ENCODE data around the gene TAS2R50.
"Not testable (repeated sequence)": the region's sequence is repeated elsewhere in the genome, so short reads cannot be mapped to it uniquely, and the experiment has no call there.

Gene TAS2R50, protein sequence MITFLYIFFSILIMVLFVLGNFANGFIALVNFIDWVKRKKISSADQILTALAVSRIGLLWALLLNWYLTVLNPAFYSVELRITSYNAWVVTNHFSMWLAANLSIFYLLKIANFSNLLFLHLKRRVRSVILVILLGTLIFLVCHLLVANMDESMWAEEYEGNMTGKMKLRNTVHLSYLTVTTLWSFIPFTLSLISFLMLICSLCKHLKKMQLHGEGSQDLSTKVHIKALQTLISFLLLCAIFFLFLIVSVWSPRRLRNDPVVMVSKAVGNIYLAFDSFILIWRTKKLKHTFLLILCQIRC

GRCh38 chr12:10986812-10987211 is at the start of gene TAS2R50:
TSS of gene TAS2R50 (minus strand) at chr12:10986912. CDS start at chr12:10986860, 52 bp downstream.
- no peak for DNase-seq (ENCODE audit: low spot score)

DNA sequence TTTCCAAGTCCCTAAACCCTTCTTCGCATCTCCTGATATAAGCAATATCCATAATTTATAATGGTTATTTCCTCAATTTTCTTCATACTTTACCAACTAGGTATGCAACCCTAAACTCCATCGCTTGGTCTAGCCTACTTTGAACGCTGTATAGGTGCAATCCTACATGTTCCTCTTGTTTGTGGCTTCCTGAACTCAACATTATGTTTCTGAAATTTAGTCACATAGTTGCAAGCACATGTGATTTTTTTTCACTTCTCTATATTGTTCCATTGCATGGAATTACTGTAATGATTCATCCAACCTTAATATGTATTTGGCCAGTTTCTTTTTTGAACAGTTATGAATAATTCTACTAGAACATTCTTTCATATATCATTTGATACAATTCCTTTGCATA is 47.2 kb upstream of the TAS2R50 start:
- DNase-seq (ENCODE audit: low spot score): not testable (repeated sequence)

DNA sequence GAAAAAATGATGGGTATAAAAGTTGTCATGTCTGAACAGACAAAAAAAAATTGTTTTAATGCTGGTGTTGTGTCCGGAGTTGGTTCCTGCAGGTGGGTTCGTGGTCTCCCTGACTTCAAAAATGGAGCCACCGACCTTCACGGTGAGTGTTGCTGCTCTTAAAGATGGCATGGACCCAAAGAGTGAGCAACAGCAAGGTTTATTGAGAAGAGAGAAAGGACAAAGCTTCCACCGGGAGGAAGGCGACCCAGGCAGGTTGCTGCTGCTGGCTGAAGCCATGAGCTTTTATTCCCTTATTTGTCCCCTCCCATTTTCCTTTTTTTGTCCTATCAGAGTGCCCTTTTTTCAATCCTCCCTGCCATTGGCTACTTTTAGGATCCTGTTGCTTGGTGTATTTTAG is 44.6 kb upstream of the TAS2R50 start, which contains the start of gene TAS2R31:
TSS of gene TAS2R31 (minus strand) at position 101 of the 400 bp plus-strand sequence. CDS start at position 29, 72 bp downstream.
- DNase-seq (ENCODE audit: low spot score): no peak

DNA sequence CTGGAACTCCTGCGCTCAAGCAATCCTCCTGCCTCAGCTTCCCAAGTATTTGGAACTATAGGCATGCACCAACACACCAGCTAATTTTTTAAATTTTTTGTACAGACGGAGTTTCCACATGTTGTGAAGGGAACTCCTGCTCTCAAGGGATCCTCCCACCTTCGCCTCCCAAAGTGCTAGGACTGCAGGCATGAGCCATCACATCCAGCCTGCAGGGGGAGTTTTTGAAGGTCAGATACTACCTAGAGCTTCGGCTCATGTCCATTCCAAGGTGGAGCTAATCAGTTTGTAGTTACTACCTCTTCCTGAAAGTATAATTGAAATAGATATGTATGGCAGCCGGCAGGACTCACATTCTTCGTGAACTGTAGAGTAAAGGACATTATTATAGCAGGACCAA is 39.4 kb upstream of the TAS2R50 start:
- DNase-seq (ENCODE audit: low spot score): no peak

GRCh38 chr12:11023387-11023786 is 36.7 kb upstream of the TAS2R50 start:
- no peak for DNase-seq (ENCODE audit: low spot score)

- DNase-seq (ENCODE audit: low spot score): no peak
Measured at GRCh38 chr12:11022520-11022919, 35.8 kb upstream of the TAS2R50 start, which contains the start of gene TAS2R19. TSS of gene TAS2R19 (minus strand) at chr12:11022620. CDS start at chr12:11022571, 49 bp downstream.

- DNase-seq (ENCODE audit: low spot score): no peak
Measured at GRCh38 chr12:11016937-11017336, 30.2 kb upstream of the TAS2R50 start.

DNA sequence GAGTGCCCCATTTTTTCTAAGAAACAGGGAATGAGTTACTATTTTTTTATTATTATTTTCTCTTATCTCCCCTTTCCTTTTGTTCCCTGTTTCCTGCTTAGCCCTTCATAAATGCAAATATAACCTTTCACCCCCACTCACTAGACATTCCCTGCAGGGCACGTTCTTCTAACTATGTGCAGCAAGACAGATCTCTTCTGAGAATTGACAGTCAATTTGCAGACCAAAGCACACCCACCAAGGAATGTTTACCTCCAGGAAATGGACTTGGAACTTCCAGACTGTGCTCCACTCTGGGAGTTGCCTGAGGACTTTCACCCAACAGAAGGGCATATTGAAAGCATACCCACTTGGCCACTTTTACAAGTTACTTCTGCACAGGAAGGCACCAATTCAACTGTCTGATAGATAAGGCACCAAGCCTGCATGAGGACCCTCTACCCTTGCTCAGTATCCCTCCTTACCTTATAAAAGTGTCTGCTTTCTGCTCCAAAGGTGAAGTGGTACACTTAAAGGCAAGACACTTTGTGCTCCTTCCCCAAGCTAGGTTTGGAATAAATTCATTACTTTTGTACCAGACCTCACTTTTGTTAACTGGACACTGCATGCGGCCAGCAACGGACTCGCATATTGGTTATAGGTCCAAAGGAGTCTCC is 29.2 kb upstream of the TAS2R50 start:
- DNase-seq (ENCODE audit: low spot score): no peak

GRCh38 chr12:11014234-11014633 is 27.5 kb upstream of the TAS2R50 start:
- no peak for DNase-seq (ENCODE audit: low spot score)

- no peak for DNase-seq (ENCODE audit: low spot score)
Measured at GRCh38 chr12:11007608-11008007, 20.9 kb upstream of the TAS2R50 start.

DNA sequence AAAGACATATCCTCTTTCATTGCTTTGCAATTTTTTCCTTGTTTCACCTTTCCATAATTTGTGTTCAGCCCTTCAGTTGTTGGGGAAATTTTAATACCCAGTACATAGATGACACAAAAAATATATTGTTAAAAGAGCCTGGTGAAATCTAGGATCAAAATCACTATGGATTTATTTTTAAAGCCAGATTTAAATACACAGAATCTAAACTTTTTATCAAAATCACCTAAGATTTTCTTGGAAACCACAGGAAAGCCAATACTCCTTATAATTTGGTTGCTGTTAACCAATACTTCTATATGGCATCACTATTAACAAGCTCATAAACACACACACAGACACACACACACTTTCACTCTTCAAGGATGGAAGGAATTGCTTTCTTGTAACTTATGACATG is 11.5 kb upstream of the TAS2R50 start, which contains the start of gene TAS2R20:
TSS of gene TAS2R20 (minus strand) at position 101 of the 400 bp plus-strand sequence. CDS start 429 bp downstream, outside the sequence.
- no peak for DNase-seq (ENCODE audit: low spot score)

- no peak for DNase-seq (ENCODE audit: low spot score)
Measured at GRCh38 chr12:10994307-10994706, 7.6 kb upstream of the TAS2R50 start.

GRCh38 chr12:10989107-10989506 is 2.4 kb upstream of the TAS2R50 start:
- DNase-seq (ENCODE audit: low spot score): no peak

DNA sequence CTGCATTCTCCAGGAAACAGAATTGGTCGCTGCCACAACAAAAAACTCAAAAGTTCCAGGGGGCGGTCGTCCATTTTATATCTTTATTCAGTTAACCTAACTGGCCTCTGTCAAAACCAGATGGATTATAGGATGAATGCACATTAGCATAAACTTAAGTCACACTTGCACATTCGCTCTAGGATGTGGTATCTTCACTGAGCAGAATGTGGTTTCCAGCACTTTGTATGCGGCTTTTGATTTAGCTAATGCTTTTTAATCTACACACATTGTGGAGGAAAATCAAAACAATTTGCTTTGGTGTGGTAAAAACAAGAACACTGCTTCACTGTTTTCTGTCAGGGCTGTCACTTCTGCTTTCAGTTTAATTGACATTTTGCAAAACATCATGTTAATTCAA is 4.5 kb downstream of the TAS2R50 start:
- no peak for DNase-seq (ENCODE audit: low spot score)

DNA sequence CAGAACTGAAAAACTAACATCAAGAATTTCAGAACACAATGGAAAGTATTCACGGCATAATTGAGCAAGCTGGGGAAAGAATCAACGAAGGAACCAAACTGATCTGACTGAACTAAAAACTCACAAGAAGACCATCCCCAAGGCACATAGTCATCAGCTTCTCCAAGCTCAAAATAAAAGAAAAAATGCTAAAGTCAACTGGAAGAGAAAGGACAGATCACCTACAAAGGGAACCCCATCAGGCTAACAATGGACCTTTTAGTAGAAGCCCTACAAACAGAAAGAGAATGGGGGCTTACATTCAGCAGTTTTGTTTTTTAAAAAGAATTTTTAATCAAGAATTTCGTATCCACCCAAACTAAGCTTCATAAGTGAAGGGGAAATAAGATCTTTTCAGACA is 11.7 kb downstream of the TAS2R50 start:
- no peak for DNase-seq (ENCODE audit: low spot score)

DNA sequence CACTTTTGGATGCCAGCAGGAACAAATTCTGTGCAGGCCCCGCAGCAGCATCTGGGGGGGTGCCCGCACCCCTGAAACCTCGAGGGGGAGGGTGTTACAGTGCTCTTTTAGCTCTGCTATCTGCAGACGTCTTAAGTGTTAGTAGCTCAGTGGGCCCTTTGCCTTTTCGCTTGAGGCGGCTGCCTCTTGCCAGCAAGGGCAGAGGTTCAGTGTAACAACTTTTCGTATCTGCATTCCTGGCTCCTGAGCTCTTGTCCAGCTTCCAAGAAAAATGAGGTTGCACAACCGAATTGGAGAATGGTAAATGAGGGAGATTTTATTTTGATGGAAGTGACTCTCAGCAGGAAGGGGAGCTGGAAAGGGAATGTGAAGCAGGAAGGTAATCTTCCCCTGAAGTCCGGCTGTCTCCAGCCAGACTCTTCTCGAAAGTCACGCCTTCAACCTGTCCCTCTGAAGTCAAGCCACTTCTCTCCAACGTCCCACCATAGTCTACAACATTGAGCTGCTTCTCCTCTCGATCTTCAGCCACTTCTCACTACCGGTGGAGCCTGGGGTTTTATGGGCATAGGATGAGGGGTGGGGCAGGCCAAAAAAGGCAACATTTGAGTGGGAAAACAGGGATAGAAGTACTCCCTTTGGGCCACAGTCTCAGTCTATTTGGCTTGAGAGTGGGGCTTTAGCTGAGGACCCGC is 17.8 kb downstream of the TAS2R50 start:
- DNase-seq (ENCODE audit: low spot score): no peak

DNA sequence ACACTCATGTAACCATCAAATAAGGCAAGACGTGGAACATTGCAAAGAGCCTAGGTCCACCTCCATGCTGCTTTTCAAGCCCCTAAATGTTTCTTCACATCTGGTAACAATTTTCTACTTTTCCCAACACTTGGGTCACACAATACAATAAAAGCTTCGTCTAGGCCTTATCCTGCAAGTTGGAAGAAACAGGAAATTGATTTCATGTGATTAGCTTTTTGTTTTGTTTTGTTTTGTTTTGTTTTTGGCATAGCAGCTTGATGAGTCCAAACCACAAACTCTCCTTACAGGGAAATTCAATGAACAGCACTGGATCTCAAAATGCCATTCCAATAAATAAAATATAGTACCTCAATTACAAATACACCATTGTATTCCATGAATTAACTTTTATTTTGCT is 19.3 kb downstream of the TAS2R50 start:
- DNase-seq (ENCODE audit: low spot score): no peak

- no peak for DNase-seq (ENCODE audit: low spot score)
Measured at GRCh38 chr12:10966314-10966713, 20.4 kb downstream of the TAS2R50 start.

DNA sequence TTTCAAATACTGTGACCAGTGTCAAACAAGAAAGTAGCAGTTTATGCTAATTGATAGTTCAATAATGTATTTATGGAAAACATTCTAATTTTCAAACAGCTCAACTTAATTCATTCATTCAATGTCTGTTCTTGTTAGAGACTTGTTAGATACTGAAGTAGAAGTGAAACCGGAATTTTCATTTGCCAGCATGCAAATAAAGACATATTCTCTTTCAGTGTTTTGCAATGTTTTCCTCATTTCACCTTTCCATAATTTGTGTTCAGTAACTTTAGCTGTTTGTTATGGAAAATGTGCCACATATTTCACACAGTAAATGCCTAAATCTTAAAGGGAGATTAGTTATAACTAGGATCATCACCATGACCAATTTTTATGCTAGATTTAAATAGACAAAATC is 21.2 kb downstream of the TAS2R50 start:
- no peak for DNase-seq (ENCODE audit: low spot score)

- no peak for DNase-seq (ENCODE audit: low spot score)
Measured at GRCh38 chr12:10960211-10960610, 26.5 kb downstream of the TAS2R50 start.

GRCh38 chr12:10959804-10960203 is 26.9 kb downstream of the TAS2R50 start:
- DNase-seq (ENCODE audit: low spot score): peak; percentile 19

DNA sequence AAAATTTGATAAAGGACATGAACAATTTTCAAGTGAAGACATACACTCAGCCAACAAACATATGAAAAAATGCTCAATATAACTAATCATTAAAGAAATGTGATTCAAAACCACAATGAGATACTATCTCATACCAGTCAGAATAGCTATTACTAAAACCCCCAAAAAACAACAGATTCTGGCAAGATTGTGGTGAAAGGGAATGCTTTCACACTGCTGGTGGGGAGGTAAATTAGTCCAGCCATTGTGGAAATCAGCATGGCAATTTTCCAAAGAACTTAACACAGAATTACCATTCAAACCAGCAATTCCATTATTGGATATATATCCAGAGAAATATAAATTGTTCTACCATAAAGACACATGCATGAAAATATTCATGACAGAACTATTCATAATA is 29.0 kb downstream of the TAS2R50 start:
- DNase-seq (ENCODE audit: low spot score): no peak

DNA sequence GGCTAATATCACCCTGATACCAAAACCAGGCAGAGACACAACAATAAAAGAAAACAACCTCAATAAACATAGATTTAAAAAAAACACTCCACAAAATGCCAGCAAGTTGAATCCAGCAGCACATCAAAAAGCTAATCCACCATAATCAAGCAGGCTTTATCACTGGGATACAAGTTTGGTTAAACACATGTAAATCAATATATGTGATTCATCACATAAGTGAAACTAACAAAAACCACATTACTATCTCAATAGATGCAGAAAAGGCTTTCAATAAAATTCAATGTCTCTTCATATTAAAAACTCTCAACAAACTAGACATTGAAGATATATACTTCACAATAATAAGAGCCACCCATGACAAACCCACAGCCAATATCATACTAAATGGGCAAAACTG is 30.6 kb downstream of the TAS2R50 start:
- no peak for DNase-seq (ENCODE audit: low spot score)

Data from RKO (cell line).